ENCODE results near the gene ZNF821.
"Not testable (repeated sequence)": the region's sequence is repeated elsewhere in the genome, so short reads cannot be mapped to it uniquely, and the experiment has no call there.

Gene ZNF821

DNA sequence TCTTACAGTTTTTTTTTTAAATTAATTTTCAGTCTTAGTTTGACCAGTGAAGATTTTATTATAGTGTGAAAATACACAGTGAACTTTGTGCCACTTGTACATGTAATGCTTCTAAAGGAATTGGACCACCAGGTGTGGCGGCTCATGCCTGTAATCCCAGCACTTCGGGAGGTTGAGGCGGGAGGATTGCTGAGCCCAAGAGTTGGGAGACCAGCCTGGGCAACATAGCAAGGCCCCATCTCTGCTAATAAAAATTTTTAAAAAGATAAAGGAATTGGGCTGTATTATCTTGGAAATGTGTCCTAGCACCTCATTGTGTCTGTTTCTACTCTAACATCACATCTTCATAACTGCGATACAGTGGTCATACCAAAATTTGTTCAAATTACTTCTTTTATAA lies 15.2 kb upstream of the ZNF821 start:
- DNase-seq: no peak

DNA sequence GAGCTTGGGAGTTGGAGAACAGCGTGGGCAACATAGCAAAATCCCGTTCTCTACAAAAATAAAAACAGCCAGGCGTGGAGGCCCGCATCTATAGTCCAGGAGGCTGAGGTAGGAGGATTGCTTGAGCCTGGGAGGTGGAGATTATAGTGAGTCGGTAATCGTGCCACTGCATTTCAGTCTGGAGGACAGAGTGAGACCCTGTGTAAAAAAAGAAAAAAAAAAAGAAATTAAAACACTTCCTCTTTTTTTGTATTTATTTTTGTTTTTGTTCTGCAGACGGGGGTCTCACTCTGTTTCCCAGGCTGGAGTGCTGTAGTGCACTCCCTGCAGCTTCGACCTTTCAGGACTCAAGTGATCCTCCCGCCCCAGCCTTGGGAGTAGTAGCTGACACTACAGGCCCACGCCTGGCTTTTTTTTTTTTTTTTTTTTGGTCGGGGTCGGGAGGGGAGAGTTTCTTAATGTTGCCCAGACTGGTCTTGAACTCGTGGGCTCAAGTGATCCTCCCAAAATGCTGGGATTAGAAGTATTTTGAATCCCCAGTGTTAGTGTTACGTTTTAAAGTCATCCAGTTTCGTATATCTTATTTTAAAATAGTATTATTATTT lies 12.9 kb upstream of the ZNF821 start:
- DNase-seq: no peak

DNA sequence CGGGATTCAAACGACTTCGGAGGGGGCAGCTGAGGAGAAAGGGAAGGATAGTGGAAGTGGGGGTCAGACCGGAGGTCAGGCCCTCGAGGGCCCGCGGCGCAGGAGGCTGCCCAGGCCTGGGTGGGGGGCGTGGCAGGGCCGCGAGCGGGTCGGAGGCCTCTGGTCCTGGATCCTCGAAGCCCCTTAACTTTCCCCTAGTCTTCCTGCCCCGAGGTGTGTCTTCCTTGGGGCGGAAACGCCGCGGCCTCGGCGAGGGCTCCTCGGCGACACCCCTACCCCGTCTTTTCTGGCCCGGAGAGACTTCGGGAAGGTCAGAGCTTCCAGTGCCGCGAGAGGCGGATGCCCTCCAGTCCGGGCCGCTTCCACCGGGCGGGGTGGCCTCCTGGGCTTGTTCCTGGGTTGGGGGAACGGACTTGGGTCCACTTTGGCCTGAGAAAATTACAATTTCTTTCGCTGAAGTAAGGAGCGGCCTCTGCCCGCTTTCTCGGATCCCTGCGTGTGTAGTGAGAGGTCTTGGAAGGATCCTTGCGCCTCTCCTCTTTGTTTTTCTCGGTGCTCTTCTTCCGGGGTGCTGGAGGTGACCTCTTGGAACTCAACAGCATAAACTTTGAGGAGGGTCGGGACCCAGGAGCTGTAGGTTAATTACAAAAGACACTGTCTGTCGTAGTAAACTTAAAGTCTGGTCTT lies 11.8 kb upstream of the ZNF821 start:
- peak; percentile 22 for DNase-seq

DNA sequence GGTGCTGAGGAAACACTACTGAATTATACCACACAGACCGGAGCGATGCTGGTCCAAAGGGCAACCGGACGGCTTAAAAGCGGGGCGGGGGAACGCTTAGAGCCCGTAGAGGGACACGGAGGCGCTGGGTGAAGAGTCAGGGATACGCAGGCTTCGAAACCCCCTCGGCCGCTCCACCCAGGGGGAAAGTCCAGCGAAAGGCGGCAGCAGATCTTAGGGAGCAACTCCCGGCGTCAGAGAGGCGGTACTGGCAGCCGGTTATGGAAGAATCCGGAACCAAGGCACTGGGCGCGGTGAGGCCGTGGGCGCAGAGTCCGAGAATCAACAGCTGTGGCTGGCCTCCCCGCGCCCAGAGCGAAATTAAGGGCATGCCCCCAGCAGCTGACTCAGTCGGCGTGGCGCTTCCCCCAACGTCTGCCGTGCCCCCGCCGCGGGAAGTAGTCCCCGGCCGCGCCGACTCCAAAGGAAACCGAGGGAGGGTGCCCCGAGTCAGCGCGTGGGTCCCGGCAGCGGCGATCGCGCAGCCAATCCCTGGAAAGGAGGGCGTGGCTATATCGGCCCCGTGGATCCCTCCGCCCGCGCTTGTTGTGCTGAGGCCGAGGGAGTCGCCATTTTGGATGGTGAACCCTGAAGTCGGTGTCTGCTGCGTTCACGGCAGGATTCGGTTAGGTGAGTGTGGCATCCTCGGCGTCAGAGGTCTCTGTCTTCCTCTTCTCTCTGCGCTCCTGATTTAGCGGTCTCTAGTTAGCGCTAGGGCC lies 11.1 kb upstream of the ZNF821 start, which contains the start of gene IST1:
TSS of gene IST1 (plus strand) at position 611 of the 758 bp plus-strand sequence. CDS start 20,110 bp downstream, outside the sequence.
- peak; percentile 98 for DNase-seq

DNA sequence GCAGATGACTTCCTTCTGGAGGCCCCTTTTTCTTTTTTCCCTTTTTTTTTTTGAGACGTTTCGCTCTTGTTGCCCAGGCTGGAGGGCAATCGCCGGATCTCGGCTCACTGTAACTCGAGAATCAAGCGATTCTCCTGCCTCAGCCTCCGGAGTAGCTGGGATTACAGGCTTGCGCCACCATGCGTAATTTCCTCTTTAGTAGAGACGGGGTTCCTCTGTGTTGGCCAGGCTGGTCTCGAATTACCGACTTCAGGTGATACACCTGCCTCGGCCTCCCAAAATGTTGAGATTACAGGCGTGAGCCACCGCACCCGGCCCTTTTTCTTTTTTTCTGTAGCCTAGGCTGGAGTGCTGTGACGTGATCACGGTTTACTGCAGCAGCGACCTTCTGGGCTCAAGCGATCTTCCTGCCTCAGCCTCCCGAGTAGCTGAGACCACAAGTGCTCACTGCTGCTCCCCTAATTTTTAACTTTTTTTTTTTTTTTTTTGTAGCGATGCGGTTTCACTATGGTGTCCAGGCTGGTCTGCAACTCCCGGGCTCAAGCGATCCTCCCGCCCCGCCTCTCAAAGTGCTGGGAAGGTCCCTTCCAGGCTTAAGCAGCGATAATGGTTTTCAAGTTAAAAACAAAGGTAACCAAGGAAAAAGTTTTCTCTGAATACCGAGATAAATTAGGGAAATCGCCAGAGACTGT lies 10.4 kb upstream of the ZNF821 start:
- peak; percentile 57 for DNase-seq

DNA sequence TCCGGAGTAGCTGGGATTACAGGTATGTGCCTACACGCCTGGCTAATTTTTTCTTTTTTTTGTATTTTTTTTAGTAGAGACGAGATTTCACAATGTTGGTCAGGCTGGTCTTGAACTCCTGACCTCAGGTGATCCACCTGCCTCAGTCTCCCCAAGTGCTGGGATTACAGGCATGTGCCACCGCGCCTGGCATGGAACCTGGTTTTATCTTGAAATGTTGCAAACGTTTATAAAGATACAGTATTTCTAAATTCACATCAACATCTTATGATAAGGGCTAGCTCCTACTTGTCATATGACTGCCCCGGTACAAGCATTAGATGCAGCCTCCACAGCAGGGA lies 9.9 kb upstream of the ZNF821 start:
- DNase-seq: no peak

DNA sequence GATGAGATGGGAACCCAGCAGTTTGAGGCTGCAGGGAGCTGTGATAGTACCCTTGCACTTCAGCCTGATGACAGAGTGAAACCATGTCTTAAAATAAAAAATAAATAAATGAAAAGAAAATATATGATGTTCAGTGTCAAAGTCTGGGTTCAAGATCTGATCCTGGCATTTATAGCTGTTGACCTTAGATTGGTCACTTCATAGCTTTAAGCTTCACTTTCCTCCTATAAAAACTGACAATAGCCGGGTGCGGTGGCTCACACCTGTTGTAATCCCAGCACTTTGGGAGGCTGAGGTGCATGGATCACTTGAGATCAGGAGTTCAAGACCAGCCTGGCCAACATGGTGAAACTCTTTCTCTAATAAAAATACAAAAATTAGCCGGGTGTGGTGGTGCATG lies 5.2 kb upstream of the ZNF821 start:
- DNase-seq: no peak

DNA sequence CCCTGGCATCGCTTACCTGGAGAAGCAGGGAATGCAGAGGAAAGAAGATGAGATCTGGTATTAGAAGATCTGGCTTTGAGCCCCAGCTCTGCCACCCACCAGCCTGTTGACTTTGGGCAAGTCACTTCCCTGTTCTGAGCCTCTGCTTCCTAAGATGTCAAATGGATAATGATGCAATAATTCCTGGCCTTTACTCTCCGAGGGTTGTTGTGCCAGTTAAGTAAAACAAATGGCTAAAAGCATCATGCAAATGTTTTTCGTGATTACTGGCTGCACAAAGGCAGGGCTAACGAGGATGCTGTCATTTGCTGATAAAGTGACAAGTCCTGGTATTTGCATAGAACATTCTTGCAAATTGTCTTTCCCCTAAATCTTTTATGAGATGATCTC lies 1.3 kb upstream of the ZNF821 start:
- DNase-seq: no peak

DNA sequence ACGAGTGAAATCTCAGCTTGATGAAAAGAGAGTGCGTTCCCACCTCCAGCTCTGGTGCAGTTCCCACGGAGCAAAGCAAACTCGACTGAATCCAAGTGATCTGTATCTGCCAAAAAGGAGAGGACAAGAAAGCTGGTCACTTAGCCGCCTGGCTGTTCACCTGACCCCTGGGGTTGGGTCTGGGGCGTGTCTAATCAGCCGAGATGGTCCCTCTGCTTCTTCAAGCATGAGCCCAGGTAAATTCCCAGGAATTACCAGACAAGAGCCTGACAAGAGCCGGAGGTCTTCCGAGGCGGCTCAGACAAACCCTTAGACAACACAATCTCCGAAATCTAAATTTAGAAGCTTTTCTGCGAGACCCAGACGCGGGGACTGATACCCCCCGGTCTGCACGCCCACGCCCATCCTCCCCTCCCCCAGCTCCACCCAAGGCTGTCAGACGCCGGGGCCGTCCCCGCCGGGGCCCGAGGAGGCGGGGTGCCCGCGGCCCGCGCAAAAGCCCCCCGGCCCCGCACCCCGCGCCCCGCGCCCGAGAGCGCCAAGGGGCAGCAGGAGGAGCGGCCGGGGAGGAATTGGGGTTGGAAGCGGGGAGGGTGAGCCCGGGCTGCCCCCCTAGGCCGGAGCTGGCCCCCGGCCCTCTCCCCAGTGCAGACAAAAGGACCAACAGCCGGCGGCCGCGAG lies 674 bp downstream of the ZNF821 start:
- peak; percentile 66 for DNase-seq

DNA sequence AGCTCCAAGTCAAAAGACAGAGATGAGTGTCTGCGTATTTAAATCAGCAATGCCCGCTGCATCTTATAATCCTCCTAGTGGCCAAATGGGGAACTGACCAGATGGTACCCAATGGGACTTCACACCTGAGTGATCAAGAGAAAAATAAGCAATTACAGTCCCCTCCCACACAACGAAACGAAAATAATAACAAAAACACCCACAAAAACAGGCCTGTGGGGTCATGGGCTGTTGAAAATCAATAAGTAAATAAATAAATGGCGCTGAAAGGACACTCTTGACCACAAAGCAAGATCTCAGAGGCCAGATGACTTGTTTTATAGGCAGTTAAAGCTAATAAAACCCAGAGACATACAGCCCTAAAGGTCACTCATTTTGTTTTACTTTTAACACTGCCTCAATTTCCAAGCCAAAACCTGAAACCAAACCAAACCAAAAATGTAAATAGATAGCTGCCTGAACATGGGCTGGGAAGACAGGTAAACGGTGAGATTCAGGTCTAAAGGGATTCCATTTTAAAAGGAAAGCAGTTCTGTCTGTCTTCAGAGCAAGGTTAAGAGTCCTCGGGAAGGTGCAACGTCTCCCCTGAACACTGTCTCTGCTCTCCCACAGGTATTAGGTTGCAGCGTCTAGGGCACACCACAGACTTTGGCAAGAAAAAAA lies 1.3 kb downstream of the ZNF821 start:
- peak; percentile 93 for DNase-seq

DNA sequence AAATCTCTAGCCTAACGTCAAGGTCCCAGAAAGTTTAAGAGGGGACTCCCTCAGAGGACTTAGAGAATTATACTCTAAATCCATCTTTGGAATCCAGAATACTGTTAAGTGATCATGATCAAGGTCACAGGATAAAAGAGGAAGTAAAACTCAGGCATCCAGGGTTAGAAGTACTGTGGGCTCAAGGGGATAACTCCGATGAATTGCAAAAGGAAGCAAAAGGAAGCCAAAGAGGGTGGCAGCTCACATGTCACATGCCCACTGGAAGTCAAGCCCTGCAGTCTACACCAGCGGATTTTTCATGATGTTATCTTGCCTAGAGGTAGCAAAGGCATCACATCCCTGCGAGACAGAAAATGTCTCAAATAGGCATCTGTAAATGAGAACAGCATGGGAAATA lies 3.8 kb downstream of the ZNF821 start:
- no peak for DNase-seq

DNA sequence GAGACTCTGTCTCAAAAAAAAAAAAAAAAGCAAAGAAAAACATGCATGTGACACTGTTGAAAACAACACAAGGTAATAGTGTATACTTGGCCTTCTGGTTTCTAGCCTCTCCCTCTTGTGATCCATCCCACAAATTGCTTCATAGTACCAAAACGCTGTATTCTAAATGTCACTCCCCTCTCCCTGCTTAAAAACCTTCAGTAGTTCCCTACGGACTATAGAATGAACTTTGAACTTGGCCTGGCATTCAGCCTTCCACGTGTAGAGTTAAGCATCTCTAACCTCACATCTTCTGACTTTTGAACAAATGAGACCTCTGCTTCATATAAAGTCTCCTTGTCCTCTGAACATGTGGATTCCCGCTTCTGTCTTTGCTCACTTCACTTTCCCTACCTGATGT lies 5.1 kb downstream of the ZNF821 start:
- DNase-seq: no peak

DNA sequence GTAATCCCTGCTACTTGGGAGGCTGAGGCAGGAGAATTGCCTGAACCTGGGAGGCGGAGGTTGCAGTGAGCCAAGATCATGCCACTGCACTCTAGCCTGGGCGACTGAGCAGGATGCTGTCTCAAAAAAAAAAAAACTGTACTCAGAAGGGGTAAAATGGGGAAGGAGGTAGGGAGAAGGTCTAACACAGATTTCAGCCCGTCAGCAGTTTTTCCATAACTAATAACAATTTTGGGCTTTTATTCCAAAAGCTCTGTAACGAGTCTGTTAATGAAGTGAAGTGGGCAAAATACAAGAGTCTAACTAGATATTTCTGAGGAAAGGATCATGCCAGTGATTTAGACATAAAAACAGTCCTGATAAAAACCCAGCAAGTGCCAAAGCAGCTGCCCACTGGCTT lies 10.8 kb downstream of the ZNF821 start:
- DNase-seq: no peak

DNA sequence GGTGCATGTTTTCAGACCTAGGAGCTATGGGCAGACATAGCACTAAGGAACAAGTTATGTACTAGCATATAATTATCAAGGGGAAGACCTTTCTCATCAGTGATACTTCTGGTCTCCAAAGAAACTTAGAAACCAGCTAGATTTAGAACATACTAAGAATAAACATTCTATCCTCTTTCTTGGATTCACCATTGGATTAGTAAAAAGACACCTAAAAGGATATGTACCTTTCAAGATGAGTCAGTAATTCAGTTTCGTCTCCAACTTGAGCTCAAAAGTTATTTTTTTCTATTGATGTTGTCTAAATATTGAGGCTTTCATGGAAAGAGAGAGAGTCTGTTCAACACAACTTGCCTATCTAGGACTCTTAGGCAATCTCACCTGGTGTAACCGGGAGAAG lies 13.2 kb downstream of the ZNF821 start:
- no peak for DNase-seq

DNA sequence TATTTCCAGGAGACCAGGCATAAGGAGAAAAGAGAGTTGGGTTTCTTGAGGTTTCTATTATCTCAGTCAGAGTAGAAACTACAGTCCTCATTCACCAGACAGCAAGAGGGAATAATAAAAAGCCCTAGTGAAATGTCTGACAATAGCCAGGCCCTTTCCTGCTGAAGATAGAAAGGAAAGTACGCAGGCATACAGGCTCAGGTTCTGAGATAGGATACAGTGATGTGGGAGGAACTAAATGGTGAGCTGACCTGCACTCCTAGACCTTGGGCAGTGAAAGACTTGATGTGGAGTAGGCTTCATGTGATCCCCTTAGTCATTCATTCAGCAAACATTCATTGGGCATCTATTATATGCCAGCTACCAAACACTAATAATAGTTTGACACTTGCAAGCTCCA lies 14.9 kb downstream of the ZNF821 start:
- no peak for DNase-seq

DNA sequence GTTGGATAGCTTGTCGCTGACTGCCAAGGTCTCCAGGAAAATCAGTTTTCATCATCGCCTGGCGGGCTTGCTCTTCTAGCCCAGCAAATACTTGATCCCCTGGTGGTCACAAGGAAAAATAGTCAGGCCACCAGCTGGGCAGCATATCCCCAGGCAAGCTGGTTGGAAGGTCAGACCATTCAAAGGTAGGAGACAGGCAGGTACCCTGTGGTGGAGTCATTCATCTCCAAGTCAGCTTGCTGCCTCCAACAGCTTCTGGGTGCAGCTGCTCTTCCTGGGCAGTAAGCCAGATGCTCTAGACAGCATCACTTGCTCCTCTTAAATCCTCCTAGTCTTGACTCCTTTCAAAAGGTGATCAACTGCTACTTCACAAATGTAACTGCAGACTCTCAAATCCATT lies 16.0 kb downstream of the ZNF821 start:
- DNase-seq: no peak

DNA sequence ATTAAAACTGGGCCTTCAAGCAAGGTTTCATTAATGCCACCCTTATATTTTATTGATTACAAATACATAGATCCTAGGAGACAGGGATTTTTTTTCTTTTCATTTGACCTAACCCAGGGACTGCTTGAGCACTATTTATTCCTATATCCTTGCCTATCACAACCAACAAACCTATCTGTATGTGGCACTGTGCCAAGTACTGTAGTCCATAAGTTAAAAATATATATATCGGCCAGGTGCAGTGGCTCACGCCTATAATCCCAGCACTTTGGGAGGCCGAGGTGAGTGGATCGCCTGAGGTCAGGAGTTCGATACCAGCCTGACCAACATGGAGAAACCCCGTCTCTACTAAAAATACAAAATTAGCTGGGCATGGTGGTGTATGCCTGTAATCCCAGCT lies 16.8 kb downstream of the ZNF821 start:
- not testable (repeated sequence) for DNase-seq

DNA sequence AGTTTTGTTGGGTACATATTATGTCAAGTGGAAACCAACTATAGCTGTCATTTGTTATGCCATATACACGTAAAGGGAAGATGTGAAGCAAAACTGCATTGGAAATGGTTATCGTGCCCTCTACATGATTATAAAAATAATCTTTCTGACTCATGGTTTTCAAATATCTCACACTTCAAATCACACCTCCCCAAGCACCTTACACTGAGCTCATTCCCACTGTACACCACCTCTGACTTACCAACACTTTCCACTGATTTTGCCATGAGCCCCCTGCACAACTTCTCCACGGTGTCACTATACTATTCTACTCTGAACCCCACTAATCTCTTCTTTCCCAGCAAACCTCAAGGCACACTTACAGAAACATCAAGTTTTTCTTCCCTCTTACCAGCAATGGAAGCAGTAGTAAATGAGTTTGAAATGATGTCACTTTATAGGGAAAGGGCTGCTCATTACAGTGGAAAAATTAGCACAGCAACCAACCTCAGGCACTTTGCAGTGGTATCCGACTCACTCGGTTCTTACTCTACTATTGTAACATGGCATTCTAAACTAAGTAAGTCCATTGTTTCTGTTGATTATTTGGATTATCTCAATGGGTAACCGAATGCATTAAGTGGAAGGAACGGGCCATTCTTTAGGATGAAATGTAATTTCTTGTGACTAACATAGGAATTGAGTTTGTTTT lies 18.7 kb downstream of the ZNF821 start:
- no peak for DNase-seq

DNA sequence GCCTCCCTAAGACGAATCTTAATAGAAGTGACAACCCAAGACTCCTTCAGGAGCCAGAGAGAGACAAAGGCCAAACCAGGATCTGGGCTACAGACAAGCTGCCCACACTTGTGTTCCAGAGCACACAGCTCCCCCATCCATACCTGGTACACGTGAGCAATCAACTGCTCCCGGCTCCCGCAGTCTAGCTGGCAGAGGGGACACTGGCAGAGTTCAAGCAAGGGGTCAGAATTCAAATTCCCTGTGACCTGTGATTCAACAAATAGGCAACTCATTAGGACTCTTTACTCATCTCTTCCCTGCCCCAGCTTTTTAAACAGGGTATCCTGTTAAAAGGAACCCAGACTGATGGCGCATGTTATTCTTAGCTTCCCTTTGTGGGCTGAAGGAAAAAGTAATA lies 20.0 kb downstream of the ZNF821 start:
- DNase-seq: no peak

DNA sequence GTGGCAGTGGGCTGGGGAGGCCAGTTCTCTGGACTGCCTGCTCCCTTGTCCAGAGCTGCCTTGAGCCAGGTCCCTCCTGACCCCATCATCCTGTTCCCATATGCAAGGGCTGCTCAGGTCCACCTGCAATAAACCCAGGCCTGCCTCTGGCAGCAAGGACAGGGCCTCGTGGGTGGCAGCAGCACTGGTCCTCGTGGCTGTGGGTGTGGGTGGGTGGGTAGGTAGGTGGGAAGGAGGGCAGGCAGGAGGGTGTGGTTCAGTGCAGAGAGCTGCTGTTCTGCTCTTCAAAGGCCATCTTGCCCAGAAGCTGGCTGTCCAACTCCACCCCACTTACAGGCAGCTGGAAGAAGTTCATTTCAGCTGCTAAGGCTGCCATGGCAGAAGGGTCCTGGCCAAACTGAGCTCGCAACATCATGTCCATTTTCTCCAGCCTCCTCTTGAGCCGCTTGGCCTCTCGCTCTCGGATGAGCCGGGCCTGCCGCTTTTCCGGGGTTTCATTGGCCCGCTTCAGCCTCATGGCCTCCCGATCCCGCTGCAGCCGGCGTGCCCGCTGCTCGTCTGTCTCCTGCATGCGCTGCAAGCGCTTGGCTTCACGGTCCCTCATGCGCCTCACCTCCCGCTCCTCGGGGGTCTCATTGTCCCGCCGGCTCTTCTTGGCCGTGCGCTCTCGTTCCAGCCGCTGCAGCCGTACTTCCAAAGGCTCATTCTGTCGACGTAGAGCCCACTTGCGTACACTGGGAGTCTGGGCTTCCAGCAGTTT lies 24.0 kb downstream of the ZNF821 start:
- no peak for DNase-seq

All from CD4-positive, alpha-beta T cell treated with Interleukin-17A for 1 hour (primary cell).